Hematopoietic multipotent progenitor cell treated with erythropoietin and hydrocortisone succinate and interleukin-3 and kit ligand, for 4 days (in vitro differentiated cells): ENCODE results near the gene MAP3K15.

Experiments
- DNase-seq: peaks from one replicate; pipeline ENCODE4 v3.0.0-alpha.2; 2015

Gene MAP3K15

GRCh38 chrX:19388741-19389140 is 126.6 kb downstream of the MAP3K15 start:
- DNase-seq, result no peak

GRCh38 chrX:19388064-19388679 is 127.1 kb downstream of the MAP3K15 start:
- no peak for DNase-seq

- no peak for DNase-seq
These were observed 128.6 kb downstream of the MAP3K15 start for GRCh38 chrX:19386679-19387078.

- peak; percentile 75 for DNase-seq
These were observed 132.7 kb downstream of the MAP3K15 start for GRCh38 chrX:19382555-19383145.

- DNase-seq, result no peak
These were observed 134.0 kb downstream of the MAP3K15 start for GRCh38 chrX:19381326-19381725.

- no peak for DNase-seq
These were observed 137.5 kb downstream of the MAP3K15 start for GRCh38 chrX:19377799-19378198.

GRCh38 chrX:19375546-19375945 is 139.8 kb downstream of the MAP3K15 start:
- no peak for DNase-seq

- DNase-seq, result no peak
These were observed 141.9 kb downstream of the MAP3K15 start for GRCh38 chrX:19373351-19373891.

GRCh38 chrX:19372547-19373331 is 142.6 kb downstream of the MAP3K15 start:
- peak; percentile 4 for DNase-seq

- peak; percentile 78 for DNase-seq
These were observed 143.2 kb downstream of the MAP3K15 start for GRCh38 chrX:19372170-19372546.

GRCh38 chrX:19370061-19370460 is 145.2 kb downstream of the MAP3K15 start:
- DNase-seq, result no peak

GRCh38 chrX:19368576-19368975 is 146.7 kb downstream of the MAP3K15 start:
- no peak for DNase-seq

- DNase-seq, result no peak
These were observed 153.6 kb downstream of the MAP3K15 start for GRCh38 chrX:19361701-19362100.

GRCh38 chrX:19360903-19361302 is 154.4 kb downstream of the MAP3K15 start:
- no peak for DNase-seq

- DNase-seq, result no peak
These were observed 156.8 kb downstream of the MAP3K15 start for GRCh38 chrX:19358521-19358920.

GRCh38 chrX:19354625-19355024 is 160.7 kb downstream of the MAP3K15 start:
- no peak for DNase-seq

GRCh38 chrX:19350941-19351384 is 164.3 kb downstream of the MAP3K15 start:
- peak; percentile 56 for DNase-seq

GRCh38 chrX:19349264-19349663 is 166.0 kb downstream of the MAP3K15 start:
- no peak for DNase-seq

GRCh38 chrX:19347916-19348315 is 167.4 kb downstream of the MAP3K15 start:
- DNase-seq, result no peak

GRCh38 chrX:19344661-19345060 is 170.6 kb downstream of the MAP3K15 start:
- no peak for DNase-seq

GRCh38 chrX:19343535-19344408 is 171.5 kb downstream of the MAP3K15 start, which contains the start of gene PDHA1:
PDHA1 (plus strand) TSS chrX:19343927; CDS start chrX:19344038, 111 bp downstream.
- peak; percentile 96 for DNase-seq

GRCh38 chrX:19343085-19343534 is 172.2 kb downstream of the MAP3K15 start:
- no peak for DNase-seq
